ENCODE results near the gene ATRIP. TPM values are rescaled to one million over a fixed set of nuclear protein-coding genes. Genes with fewer than 3 reads are reported as not detected.

The ATRIP gene
- total RNA-seq, 2 donors from 2014 or later, result 2.0 to 3.1 TPM

DNA sequence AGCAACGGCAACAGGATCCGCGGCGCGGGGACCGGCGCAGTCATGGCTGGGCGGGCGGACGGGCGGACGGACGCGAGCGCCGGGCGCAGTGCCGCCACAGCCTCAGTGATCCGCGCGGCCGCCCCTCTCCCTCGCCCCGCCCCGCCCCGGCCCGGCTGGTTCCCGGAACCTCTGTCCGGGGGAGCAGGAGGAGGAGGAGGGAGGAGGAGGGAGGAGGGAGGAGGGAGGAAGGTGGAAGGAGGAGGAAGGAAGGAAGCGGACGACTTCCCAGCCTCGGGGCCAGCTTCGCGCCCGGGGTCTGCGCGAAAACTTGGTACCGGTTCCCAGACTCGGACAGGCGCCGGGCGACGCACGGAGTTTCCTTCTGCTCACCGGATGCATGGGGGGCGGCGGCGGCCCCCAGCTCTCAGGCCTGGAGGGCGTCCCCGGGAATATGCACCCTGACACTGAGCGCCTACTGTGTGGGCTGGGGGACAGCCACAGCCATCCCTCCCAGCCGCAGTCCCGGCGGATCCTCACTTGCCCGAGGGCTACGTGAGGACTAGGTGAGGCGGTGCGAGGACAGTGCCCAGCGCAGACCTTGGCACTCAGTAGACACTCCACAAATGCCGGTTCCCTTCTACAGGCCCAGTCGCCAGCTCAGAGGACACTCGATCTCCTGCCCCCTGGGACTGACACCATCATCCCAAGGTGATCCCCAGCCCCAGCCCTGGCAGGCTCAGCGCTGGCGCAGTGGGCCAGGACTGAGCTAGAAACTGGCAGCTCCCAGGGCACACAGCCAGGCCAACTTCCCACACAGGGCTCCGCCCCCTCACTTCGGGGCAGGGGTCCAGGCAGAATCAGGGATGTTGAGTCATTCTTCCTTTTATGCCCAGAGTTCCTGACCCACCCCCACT, 57.8 kb downstream of the ATRIP start, which contains the start of gene SHISA5:
TSS of gene SHISA5 (minus strand) at position 124 of the 896 bp plus-strand sequence. CDS start at position 44, 80 bp downstream.
- TF ChIP-seq, protein P1, sequence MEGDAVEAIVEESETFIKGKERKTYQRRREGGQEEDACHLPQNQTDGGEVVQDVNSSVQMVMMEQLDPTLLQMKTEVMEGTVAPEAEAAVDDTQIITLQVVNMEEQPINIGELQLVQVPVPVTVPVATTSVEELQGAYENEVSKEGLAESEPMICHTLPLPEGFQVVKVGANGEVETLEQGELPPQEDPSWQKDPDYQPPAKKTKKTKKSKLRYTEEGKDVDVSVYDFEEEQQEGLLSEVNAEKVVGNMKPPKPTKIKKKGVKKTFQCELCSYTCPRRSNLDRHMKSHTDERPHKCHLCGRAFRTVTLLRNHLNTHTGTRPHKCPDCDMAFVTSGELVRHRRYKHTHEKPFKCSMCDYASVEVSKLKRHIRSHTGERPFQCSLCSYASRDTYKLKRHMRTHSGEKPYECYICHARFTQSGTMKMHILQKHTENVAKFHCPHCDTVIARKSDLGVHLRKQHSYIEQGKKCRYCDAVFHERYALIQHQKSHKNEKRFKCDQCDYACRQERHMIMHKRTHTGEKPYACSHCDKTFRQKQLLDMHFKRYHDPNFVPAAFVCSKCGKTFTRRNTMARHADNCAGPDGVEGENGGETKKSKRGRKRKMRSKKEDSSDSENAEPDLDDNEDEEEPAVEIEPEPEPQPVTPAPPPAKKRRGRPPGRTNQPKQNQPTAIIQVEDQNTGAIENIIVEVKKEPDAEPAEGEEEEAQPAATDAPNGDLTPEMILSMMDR (IDR thresholded peaks at IDR 0.05), result no peak
- Histone ChIP-seq H3K9me3 (no peaks in the 10 kb centered on the region), H3K27ac (peak within 1 kb of the TSS; percentile 89 to 90), H3K27me3 (no peaks in the 10 kb centered on the region), H3K36me3 (no peaks in the 10 kb centered on the region), H3K4me3 (peak within 1 kb of the TSS; percentile 55 to 74), H3K4me1 (peaks cover 0 to 26% of the 10 kb centered on the region in 2 donors)
- peak; percentile 80 for DNase-seq (ENCODE audit: low spot score)

DNA sequence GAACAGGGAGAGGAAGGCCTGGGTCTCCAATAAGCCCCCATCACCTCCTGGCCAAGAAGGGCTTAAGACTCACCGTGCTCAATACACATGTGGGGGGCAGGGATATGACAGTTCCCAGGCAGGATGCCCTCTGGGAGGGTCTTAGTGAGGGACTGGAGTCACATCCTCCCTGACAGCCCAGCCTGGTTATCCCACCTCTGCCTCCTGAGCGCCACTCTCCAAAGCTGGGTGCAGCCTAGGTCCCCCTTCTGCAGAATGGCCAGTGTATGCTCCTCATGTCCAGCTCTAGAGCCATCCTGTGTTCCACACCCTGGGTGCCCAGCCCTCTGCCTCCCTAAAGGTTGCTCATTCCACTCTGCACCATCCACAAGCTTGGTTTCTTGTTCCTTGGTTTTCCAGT, 58.6 kb downstream of the ATRIP start:
- Histone ChIP-seq H3K27ac (peak overlapping the region; percentile 89 to 90), H3K4me3 (no peak overlapping the region), H3K27me3 (no peaks in the 10 kb centered on the region), H3K36me3 (no peaks in the 10 kb centered on the region), H3K4me1 (peaks cover 0 to 26% of the 10 kb centered on the region in 2 donors), H3K9me3 (no peaks in the 10 kb centered on the region)
- TF ChIP-seq, protein P1 (IDR thresholded peaks at IDR 0.05), result no peak
- DNase-seq (ENCODE audit: low spot score), result no peak

DNA sequence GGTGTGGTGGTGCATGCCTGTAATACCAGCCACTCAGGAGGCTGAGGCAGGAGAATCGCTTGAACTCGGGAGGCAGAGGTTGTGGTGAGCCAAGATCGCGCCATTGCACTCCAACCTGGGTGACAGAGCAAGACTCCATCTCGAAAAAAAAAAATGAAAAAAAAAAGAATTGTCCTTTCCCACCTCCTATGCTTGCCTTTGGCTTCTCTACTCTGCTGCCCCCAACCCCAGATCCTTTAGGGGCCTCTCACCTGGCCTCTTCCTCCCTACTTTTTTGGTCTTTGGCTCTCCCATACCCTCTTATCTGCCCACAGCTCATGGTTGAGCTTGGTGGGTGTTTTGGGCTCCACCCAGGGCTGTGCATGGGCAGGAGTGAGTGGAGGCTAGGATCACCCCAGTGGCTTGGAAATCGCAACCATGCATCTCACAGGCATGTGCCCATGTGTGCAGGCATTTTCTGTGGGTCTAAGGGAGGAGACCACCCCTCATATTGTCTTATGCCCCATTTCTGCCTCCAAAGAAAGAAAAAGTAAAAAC, 59.5 kb downstream of the ATRIP start:
- no peak for DNase-seq (ENCODE audit: low spot score)
- TF ChIP-seq, protein P1 (IDR thresholded peaks at IDR 0.05), result no peak
- Histone ChIP-seq H3K27me3 (no peaks in the 10 kb centered on the region), H3K9me3 (no peaks in the 10 kb centered on the region), H3K27ac (no peak overlapping the region), H3K36me3 (no peaks in the 10 kb centered on the region), H3K4me3 (no peak overlapping the region), H3K4me1 (peaks cover 0 to 26% of the 10 kb centered on the region in 2 donors)

DNA sequence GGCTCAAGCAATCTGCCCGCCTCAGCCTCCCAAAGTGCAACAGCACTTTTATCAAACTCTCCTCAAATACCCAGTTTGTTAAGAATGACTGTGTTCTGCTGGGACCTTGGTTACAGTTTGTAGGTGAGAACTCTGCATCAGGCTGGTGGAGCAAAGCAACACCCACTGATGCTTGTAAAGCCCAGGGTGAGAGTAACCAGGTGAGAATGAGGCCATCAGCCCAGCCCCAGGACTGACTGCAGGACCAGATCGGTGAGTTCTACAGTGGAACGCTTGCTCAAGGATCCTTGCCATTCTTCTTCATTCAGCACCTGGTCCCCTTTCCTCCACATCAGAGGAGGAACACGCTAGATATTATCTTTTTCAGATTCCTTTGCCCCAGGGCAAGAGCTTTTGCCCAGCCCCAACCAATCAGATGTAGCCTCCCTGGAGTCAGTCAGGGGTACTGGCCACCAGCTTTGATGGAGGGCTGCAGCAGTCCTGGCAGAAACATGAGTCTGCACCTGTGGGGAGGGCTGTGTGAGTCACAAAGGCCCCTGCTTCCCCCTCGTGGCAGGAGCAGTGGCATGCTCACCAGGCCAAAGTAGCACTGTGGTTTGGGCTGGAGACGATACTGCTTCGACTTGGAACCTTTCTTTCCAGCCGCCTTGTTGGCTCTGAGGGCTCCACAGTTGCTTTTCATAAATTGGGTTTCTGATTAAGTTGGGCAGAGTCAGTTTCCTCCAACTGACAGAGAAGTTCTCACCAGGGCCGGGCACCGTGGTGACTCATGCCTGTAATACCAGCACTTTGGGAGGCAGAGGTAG, 60.9 kb downstream of the ATRIP start:
- Histone ChIP-seq H3K9me3 (no peaks in the 10 kb centered on the region), H3K27me3 (no peaks in the 10 kb centered on the region), H3K4me3 (no peak overlapping the region), H3K4me1 (peaks cover 0 to 24% of the 10 kb centered on the region in 2 donors), H3K27ac (no peak overlapping the region), H3K36me3 (no peaks in the 10 kb centered on the region)
- DNase-seq (ENCODE audit: low spot score), result peak; percentile 61
- TF ChIP-seq, protein P1 (IDR thresholded peaks at IDR 0.05), result peak in 1 of 2 donors; percentile 61

DNA sequence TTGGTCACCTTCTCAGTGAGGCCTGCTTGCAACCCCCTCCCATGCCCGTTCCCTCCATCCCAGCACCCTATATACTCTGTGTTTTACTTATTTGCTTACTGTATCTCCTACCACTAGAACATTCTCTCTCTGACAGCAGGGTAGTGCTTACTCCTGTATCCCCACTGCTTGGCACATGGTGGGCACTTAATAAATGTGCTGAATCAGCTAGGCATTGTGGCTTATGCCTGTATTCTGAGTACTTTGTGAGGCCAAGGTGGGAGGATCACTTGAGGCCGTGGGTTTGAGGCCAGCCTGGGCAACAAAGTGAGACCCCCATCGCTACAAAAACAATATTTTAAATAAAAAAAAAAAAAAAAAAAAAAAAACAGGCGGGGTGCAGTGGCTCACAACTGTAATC, 65.0 kb downstream of the ATRIP start:
- Histone ChIP-seq H3K27me3 (no peaks in the 10 kb centered on the region), H3K4me3 (no peak overlapping the region), H3K27ac (no peak overlapping the region), H3K4me1 (no peaks in the 10 kb centered on the region), H3K36me3 (no peaks in the 10 kb centered on the region), H3K9me3 (no peaks in the 10 kb centered on the region)
- TF ChIP-seq, protein P1 (IDR thresholded peaks at IDR 0.05), result no peak
- no peak for DNase-seq (ENCODE audit: low spot score)
